A673 (cell line): ENCODE measurements around the gene SLC16A9. TPM values are rescaled to one million over a fixed set of nuclear protein-coding genes. Genes with fewer than 3 reads are reported as not detected.

ENCODE experiments used
- BruUV-seq: library from RNA; stranded (reverse); fragments of 400-500 nt; replicated peaks from 2 replicates; lab custom pipeline; 2021; lab: Mats Ljungman, UMichigan
- CTCF ChIA-PET: fragments of 300-600 bp; sonication (Branson Sonifier 250); formaldehyde crosslinking; loops from one replicate; lab custom pipeline; 2022; ENCODE audit warnings: antibody characterized with exemption; lab: Charles Lee
- POLR2A ChIA-PET: fragments of 300-600 bp; sonication (Branson Sonifier 250); formaldehyde crosslinking; loops from one replicate; lab custom pipeline; 2022; ENCODE audit warnings: antibody characterized with exemption; ENCODE audit not compliant: low non-redundant PET; lab: Charles Lee
- DNase-seq: peaks from one replicate; pipeline ENCODE4 v3.0.0-alpha.2; 2015; ENCODE audit warnings: low spot score
- H3K27ac ChIP-seq: fragments of 200-600 bp; sonication (generic); 2 replicates; pipeline ENCODE4 v1.5.1; 2016; ENCODE audit warnings: mixed run types, low read depth, mild to moderate bottlenecking, mixed read lengths, antibody characterized with exemption, low read length; ENCODE audit not compliant: poor library complexity, severe bottlenecking
- H3K27me3 ChIP-seq: fragments of 200-600 bp; sonication (generic); replicated peaks from 2 replicates; pipeline ENCODE4 v1.6.1; 2017; ENCODE audit warnings: mixed run types, low read depth, mild to moderate bottlenecking, mixed read lengths, antibody characterized with exemption, low read length; ENCODE audit not compliant: insufficient read depth, poor library complexity
- H3K36me3 ChIP-seq: fragments of 200-600 bp; sonication (generic); 2 replicates; pipeline ENCODE4 v1.6.1; 2016; ENCODE audit warnings: mixed run types, mild to moderate bottlenecking, mixed read lengths, antibody characterized with exemption, low read length; ENCODE audit not compliant: insufficient read depth, poor library complexity, severe bottlenecking
- H3K4me1 ChIP-seq: fragments of 200-600 bp; sonication (generic); 2 replicates; pipeline ENCODE4 v1.6.1; 2017; ENCODE audit warnings: mixed run types, mild to moderate bottlenecking, mixed read lengths, antibody characterized with exemption, low read length; ENCODE audit not compliant: insufficient read depth, poor library complexity, severe bottlenecking
- H3K4me3 ChIP-seq: fragments of 200-600 bp; sonication (generic); 2 replicates; pipeline ENCODE4 v1.5.1; 2016; ENCODE audit warnings: low read depth, mixed run types, mild to moderate bottlenecking, mixed read lengths, low read length; ENCODE audit not compliant: poor library complexity, severe bottlenecking
- H3K9me3 ChIP-seq: fragments of 200-600 bp; sonication (generic); 2 replicates; pipeline ENCODE4 v1.6.1; 2016; ENCODE audit warnings: mixed run types, low read depth, mild to moderate bottlenecking, mixed read lengths, antibody characterized with exemption, low read length; ENCODE audit not compliant: poor library complexity, severe bottlenecking
- CTCF ChIP-seq: fragments of 300-800, 200-600 bp; sonication (generic); conservative IDR thresholded peaks from 2 replicates; pipeline ENCODE4 v1.5.1; 2017; ENCODE audit warnings: low read depth, mild to moderate bottlenecking, antibody characterized with exemption, low read length, moderate library complexity, mixed read lengths
- EZH2 ChIP-seq: fragments of 200-600 bp; sonication (generic); IDR thresholded peaks from 2 replicates; pipeline ENCODE4 v1.6.1; 2017; ENCODE audit warnings: borderline replicate concordance, low read depth, mild to moderate bottlenecking, mixed read lengths, antibody characterized with exemption, low read length; ENCODE audit not compliant: poor library complexity, severe bottlenecking
- intact Hi-C: fragments of 100-400 bp; cut with micrococcal nuclease; formaldehyde crosslinking; loops from one replicate; pipeline ENCODE4 v1.10.0; 2022; ENCODE audit not compliant: unreplicated experiment
- total RNA-seq: library from RNA; stranded (reverse); gene quantifications from 2 replicates; pipeline ENCODE4 v1.2.3, GENCODE V29; 2021

SLC16A9 gene
- total RNA-seq, 1 experiment from 2014 or later: 2.9 TPM

GRCh38 chr10:59635502-59636290 is 74.0 kb downstream of the SLC16A9 start:
- no peak for DNase-seq
- TF ChIP-seq EZH2 (no peak), CTCF (no peak)
- intact Hi-C loops: no loop called here

DNA sequence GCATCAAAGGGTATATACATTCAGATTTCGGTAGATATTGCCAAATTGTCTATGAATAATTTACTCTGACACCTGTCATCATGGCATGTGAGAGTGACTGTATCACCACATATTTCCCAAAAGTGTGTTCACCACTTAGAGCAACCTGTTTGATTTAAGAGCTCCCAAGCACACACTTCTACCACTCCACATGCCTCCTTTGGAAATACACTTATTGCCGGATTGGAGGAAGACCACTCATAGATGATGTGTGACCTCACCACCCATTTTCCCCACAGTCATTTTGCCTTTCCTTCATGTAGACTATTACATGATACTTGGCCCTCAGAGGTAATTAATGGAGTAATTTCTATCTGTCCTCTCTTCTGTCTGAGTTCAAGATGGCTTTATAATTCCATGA is 75.5 kb downstream of the SLC16A9 start:
- no peaks in the 10 kb centered on the region for H3K4me1 ChIP-seq
- no peak overlapping the region for H3K27ac ChIP-seq
- H3K27me3 ChIP-seq: no peaks in the 10 kb centered on the region
- ChIA-PET CTCF (interaction anchor here (0.5 kb wide), 1 partner anchor 200 kb away, joined by 3 read pairs; no protein-coding TSS in a partner anchor), POLR2A (no interaction called here)
- TF ChIP-seq EZH2 (no peak), CTCF (no peak)
- H3K9me3 ChIP-seq: no peaks in the 10 kb centered on the region
- no peak for DNase-seq
- H3K36me3 ChIP-seq: no peaks in the 10 kb centered on the region
- no TSS peak for BruUV-seq
- intact Hi-C loops: no loop called here
- no peak overlapping the region for H3K4me3 ChIP-seq

More at GRCh38 chr10:59635502-59636290, 74.0 kb downstream of the SLC16A9 start:
- BruUV-seq: no TSS peak
- Histone ChIP-seq H3K36me3 (no peaks in the 10 kb centered on the region), H3K27me3 (no peaks in the 10 kb centered on the region), H3K4me1 (no peaks in the 10 kb centered on the region), H3K4me3 (no peak overlapping the region), H3K9me3 (no peaks in the 10 kb centered on the region), H3K27ac (no peak overlapping the region)
- CTCF ChIA-PET: no interaction called here
- POLR2A ChIA-PET: no interaction called here

DNA sequence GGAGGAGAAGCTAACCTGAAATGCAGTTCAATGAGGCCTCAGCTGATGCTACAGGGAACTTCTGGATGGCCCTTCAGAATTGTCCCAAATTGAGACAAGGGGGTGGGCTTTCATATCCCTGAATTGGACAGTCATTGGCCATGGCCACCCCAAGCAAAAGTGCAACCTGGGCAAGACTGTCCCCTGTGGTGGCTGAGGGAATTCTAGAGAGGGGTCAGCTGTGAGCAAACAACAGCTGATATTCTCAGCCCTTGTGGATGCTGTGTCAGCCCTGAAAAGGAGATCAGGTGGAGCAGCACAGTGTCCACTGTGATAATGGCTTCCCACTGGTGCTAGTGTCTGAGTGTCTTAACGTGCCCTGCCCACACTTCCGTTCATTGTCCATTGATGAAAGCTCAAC is 76.6 kb downstream of the SLC16A9 start:
- H3K4me3 ChIP-seq: no peak overlapping the region
- no peaks in the 10 kb centered on the region for H3K9me3 ChIP-seq
- H3K4me1 ChIP-seq: no peaks in the 10 kb centered on the region
- intact Hi-C loops: no loop called here
- H3K27ac ChIP-seq: no peak overlapping the region
- CTCF ChIA-PET: interaction anchor here (0.8 kb wide), 1 partner anchor 198 kb away, joined by 3 read pairs; no protein-coding TSS in a partner anchor
- H3K36me3 ChIP-seq: no peaks in the 10 kb centered on the region
- POLR2A ChIA-PET: no interaction called here
- no peak for DNase-seq
- BruUV-seq: no TSS peak
- no peaks in the 10 kb centered on the region for H3K27me3 ChIP-seq
- TF ChIP-seq CTCF (no peak), EZH2 (no peak)
